Endothelial cell of umbilical vein (primary cell): ENCODE results near the gene RGS11. TPM values are rescaled to one million over a fixed set of nuclear protein-coding genes. Genes with fewer than 3 reads are reported as not detected.

Experiments
- BruUV-seq: library from RNA; stranded (reverse); fragments of 400-500 nt; replicated peaks from 2 replicates; lab custom pipeline; 2021; lab: Mats Ljungman, UMichigan
- CTCF ChIA-PET: fragments of 300-600, 350-600 bp; sonication (Branson Sonifier 250); formaldehyde crosslinking; loops from one replicate; lab custom pipeline; 2021; ENCODE audit warnings: antibody characterized with exemption, inconsistent platforms; lab: Charles Lee
- POLR2A ChIA-PET: fragments of 300-600, 350-600 bp; sonication (Branson Sonifier 250); formaldehyde crosslinking; loops from one replicate; lab custom pipeline; 2021; ENCODE audit warnings: antibody characterized with exemption, inconsistent platforms; lab: Charles Lee
- DNase-seq: peaks from one replicate; pipeline ENCODE4 v3.0.0-alpha.2; 2011; ENCODE audit warnings: low read depth, low spot score
- FAIRE-seq: peaks from 2 replicates; lab custom pipeline; 2011; peaks lifted over from hg19 to GRCh38; lab: Jason Lieb, UNC
- H2AFZ ChIP-seq: 2 replicates; pipeline ENCODE4 v1.6.0; 2012; ENCODE audit warnings: low read depth, low read length, control low read depth, inconsistent platforms
- H3K27ac ChIP-seq: 2 replicates; pipeline ENCODE4 v1.5.1; 2011; ENCODE audit warnings: low read depth, mild to moderate bottlenecking, control low read depth, low read length, moderate library complexity; ENCODE audit not compliant: insufficient read depth
- H3K27me3 ChIP-seq, 2 experiments: 2 replicates each; pipeline versions ENCODE4 v1.6.0 to v1.6.1; 2011; ENCODE audit warnings: low read length in 2 of 2, mixed read lengths in 1 of 2; ENCODE audit not compliant: control insufficient read depth in 2 of 2, insufficient read depth in 2 of 2
- H3K36me3 ChIP-seq, 2 experiments: 2 replicates in 1 of 2; 3 replicates in 1 of 2; pipeline ENCODE4 v1.5.1; 2011; ENCODE audit warnings: low read length in 2 of 2, mild to moderate bottlenecking in 1 of 2, moderate library complexity in 1 of 2; ENCODE audit not compliant: control insufficient read depth in 2 of 2, insufficient read depth in 2 of 2; ENCODE audit errors: extremely low read depth in 1 of 2
- H3K4me1 ChIP-seq: 3 replicates; pipeline ENCODE4 v1.5.1; 2011; ENCODE audit warnings: mild to moderate bottlenecking, low read length; ENCODE audit not compliant: control insufficient read depth, insufficient read depth; ENCODE audit errors: extremely low read depth
- H3K4me2 ChIP-seq: 2 replicates; pipeline ENCODE4 v1.6.1; 2011; ENCODE audit warnings: low read length, control low read depth, mixed read lengths; ENCODE audit not compliant: insufficient read depth
- H3K4me3 ChIP-seq, 3 experiments: fragments of 200-600 bp in 1 of 3; sonication (generic), shearing (Covaris generic) in 1 of 3; replicated peaks in 1 of 3; 2 replicates each; pipeline ENCODE4 v1.5.1; 2011 to 2016; ENCODE audit warnings: control low read depth in 3 of 3, low read length in 3 of 3, mild to moderate bottlenecking in 2 of 3, inconsistent platforms in 1 of 3, low read depth in 1 of 3, moderate library complexity in 1 of 3; ENCODE audit not compliant: insufficient read depth in 1 of 3
- H3K79me2 ChIP-seq: 2 replicates; pipeline ENCODE4 v1.6.0; 2012; ENCODE audit warnings: low read length, inconsistent platforms; ENCODE audit not compliant: control insufficient read depth, insufficient read depth
- H3K9ac ChIP-seq: replicated peaks from 2 replicates; pipeline ENCODE3; 2011; ENCODE audit warnings: low read length, control low read depth; ENCODE audit not compliant: insufficient read depth; ENCODE audit errors: extremely low read depth
- H3K9me1 ChIP-seq: replicated peaks from 3 replicates; pipeline ENCODE4 v1.6.0; 2011; ENCODE audit warnings: mild to moderate bottlenecking, low read length; ENCODE audit not compliant: control insufficient read depth, insufficient read depth; ENCODE audit errors: extremely low read depth
- H3K9me3 ChIP-seq: replicated peaks from 2 replicates; pipeline ENCODE4 v1.5.1; 2012; ENCODE audit warnings: low read length, inconsistent platforms; ENCODE audit not compliant: control insufficient read depth, insufficient read depth
- H4K20me1 ChIP-seq: replicated peaks from 2 replicates; pipeline ENCODE3; 2011; ENCODE audit warnings: mild to moderate bottlenecking, low read length; ENCODE audit not compliant: control insufficient read depth, insufficient read depth; ENCODE audit errors: extremely low read depth
- EZH2 ChIP-seq: IDR thresholded peaks from 2 replicates; pipeline ENCODE4 v1.6.1; 2012; ENCODE audit warnings: borderline replicate concordance, low read depth, mild to moderate bottlenecking, moderate library complexity, low read length, inconsistent platforms; ENCODE audit not compliant: severe bottlenecking
- FOS ChIP-seq: IDR thresholded peaks from 2 replicates; pipeline ENCODE4 v1.6.1; 2011; ENCODE audit warnings: mild to moderate bottlenecking, low read length, moderate library complexity, borderline replicate concordance; ENCODE audit not compliant: insufficient read depth
- GATA2 ChIP-seq: IDR thresholded peaks from 2 replicates; pipeline ENCODE4 v1.7.0; 2011; ENCODE audit warnings: low read depth, mild to moderate bottlenecking, moderate library complexity, mixed read lengths, low read length; ENCODE audit not compliant: insufficient read length, insufficient read depth
- JUN ChIP-seq: IDR thresholded peaks from 2 replicates; pipeline ENCODE4 v1.6.1; 2011; ENCODE audit warnings: borderline replicate concordance, low read depth; ENCODE audit not compliant: insufficient read length, insufficient read depth
- MYC ChIP-seq: IDR thresholded peaks from one replicate; pipeline ENCODE4 v1.6.1; 2011; ENCODE audit warnings: mild to moderate bottlenecking, low read depth, low read length
- POLR2A ChIP-seq: IDR thresholded peaks from 2 replicates; pipeline ENCODE4 v1.6.1; 2012; ENCODE audit warnings: low read depth, mild to moderate bottlenecking, control low read depth, low read length
- POLR2AphosphoS5 ChIP-seq: IDR thresholded peaks from 2 replicates; pipeline ENCODE4 v1.6.1; 2012; ENCODE audit warnings: low read depth, mild to moderate bottlenecking, control low read depth, low read length, moderate library complexity; ENCODE audit not compliant: insufficient read depth
- dilution Hi-C: fragments of 300-500 bp; cut with MboI; formaldehyde crosslinking; loops from one replicate; pipeline ENCODE4 v1.15.0; 2019; ENCODE audit warnings: low sequenced_read_pairs; ENCODE audit not compliant: extremely low pct_ligation_motif_present
- intact Hi-C: fragments of 100-400 bp; cut with micrococcal nuclease; formaldehyde crosslinking; loops from one replicate; pipeline ENCODE4 v1.10.0; 2022
- polyA plus RNA-seq, 4 experiments: library from polyadenylated mRNA; depleted of rRNA in 3 of 4; stranded (reverse) in 3 of 4; unstranded in 1 of 4; fragments of >200 nt; gene quantifications; 2 replicates each; pipeline versions ENCODE4 v1.2.1 to v1.2.3, GENCODE V29; 2011 to 2012; ENCODE audit warnings: missing spikeins in 1 of 4
- total RNA-seq: library from RNA; stranded (reverse); gene quantifications from 2 replicates; pipeline ENCODE4 v1.2.3, GENCODE V29; 2021
- TF ChIP-seq, protein P1 (sequence below): IDR thresholded peaks from 2 replicates; pipeline ENCODE4 v1.6.1; 2011; ENCODE audit not compliant: insufficient read depth, insufficient read length
- TF ChIP-seq, protein P2 (sequence below), 2 donors: IDR thresholded peaks; 1 replicate in 1 of 2; 2 replicates in 1 of 2; pipeline ENCODE4 v1.5.1; 2011; ENCODE audit warnings: low read length in 2 of 2, mild to moderate bottlenecking in 2 of 2, moderate library complexity in 2 of 2, control low read depth in 1 of 2, inconsistent platforms in 1 of 2, low read depth in 1 of 2; ENCODE audit not compliant: insufficient read depth in 1 of 2; ENCODE audit errors: extremely low read depth in 1 of 2

RGS11 gene
- total and polyA plus RNA-seq, 2 donors (not counting 3 experiments of a cell fraction or from before 2014, with no cell fraction given): 3.0 to 4.9 TPM

GRCh38 chr16:266258-267164 is 9.2 kb downstream of the RGS11 start:
- intact Hi-C loops: no loop called here
- dilution Hi-C loops: no loop called here
- Histone ChIP-seq H3K9ac (no peak overlapping the region), H3K9me1 (no peaks in the 10 kb centered on the region), H4K20me1 (no peaks in the 10 kb centered on the region), H3K79me2 (no peaks in the 10 kb centered on the region), H3K4me3 (no peak overlapping the region), H3K4me1 (no peaks in the 10 kb centered on the region), H3K27ac (no peak overlapping the region), H2AFZ (no peak overlapping the region), H3K9me3 (no peaks in the 10 kb centered on the region), H3K36me3 (peaks cover 0 to 10% of the 10 kb centered on the region in 2 experiments), H3K4me2 (no peak overlapping the region), H3K27me3 (no peaks in the 10 kb centered on the region)
- FAIRE-seq (no peak), DNase-seq (no peak)
- no TSS peak for BruUV-seq
- CTCF ChIA-PET: no interaction called here
- TF ChIP-seq EZH2 (no peak), POLR2AphosphoS5 (no peak), POLR2A (no peak), MYC (no peak), JUN (no peak), FOS (no peak), GATA2 (no peak)
- TF ChIP-seq, protein P1, sequence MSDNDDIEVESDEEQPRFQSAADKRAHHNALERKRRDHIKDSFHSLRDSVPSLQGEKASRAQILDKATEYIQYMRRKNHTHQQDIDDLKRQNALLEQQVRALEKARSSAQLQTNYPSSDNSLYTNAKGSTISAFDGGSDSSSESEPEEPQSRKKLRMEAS: no peak
- TF ChIP-seq, protein P2, sequence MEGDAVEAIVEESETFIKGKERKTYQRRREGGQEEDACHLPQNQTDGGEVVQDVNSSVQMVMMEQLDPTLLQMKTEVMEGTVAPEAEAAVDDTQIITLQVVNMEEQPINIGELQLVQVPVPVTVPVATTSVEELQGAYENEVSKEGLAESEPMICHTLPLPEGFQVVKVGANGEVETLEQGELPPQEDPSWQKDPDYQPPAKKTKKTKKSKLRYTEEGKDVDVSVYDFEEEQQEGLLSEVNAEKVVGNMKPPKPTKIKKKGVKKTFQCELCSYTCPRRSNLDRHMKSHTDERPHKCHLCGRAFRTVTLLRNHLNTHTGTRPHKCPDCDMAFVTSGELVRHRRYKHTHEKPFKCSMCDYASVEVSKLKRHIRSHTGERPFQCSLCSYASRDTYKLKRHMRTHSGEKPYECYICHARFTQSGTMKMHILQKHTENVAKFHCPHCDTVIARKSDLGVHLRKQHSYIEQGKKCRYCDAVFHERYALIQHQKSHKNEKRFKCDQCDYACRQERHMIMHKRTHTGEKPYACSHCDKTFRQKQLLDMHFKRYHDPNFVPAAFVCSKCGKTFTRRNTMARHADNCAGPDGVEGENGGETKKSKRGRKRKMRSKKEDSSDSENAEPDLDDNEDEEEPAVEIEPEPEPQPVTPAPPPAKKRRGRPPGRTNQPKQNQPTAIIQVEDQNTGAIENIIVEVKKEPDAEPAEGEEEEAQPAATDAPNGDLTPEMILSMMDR (IDR thresholded peaks at IDR 0.05; ENCODE audit: extremely low read depth in 1 of 2, insufficient read depth in 1 of 2, low read depth in 1 of 2, low read length in 2 of 2): no peak
- POLR2A ChIA-PET: no interaction called here
